ENCODE measurements around the gene OMA1.
"Not testable (repeated sequence)": the region's sequence is repeated elsewhere in the genome, so short reads cannot be mapped to it uniquely, and the experiment has no call there.

Gene OMA1

GRCh38 chr1:58546520-58547308 is at the start of gene OMA1:
Gene OMA1 (minus strand): TSS chr1:58546726. CDS start chr1:58539294, 7,432 bp downstream.
- peak; percentile 88 to 98 for DNase-seq

- DNase-seq = no peak
Observed at GRCh38 chr1:58594546-58594945, 48.0 kb upstream of the OMA1 start.

GRCh38 chr1:58592522-58593134 is 46.1 kb upstream of the OMA1 start:
- DNase-seq = no peak

GRCh38 chr1:58591806-58592205 is 45.3 kb upstream of the OMA1 start:
- no peak for DNase-seq

- no peak for DNase-seq
Observed at GRCh38 chr1:58590019-58590418, 43.5 kb upstream of the OMA1 start.

DNA sequence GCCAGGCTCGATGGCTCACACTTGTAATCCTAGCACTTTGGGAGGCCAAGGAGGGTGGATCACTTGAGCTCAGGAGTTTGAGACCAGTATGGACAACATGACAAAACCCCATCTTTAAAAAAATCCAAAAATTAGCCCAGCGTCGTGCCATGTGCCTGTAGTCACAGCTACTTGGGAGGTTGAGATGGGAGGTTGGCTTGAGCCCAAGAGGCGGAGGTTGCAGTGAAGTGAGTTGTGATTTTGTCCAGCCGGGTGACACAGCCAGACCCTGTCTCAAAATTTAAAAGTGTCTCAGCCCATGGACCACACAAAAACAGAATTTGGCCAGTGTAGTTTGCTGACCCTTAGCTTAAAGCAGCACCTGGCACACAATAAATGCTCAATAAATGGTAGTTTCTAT is 41.9 kb upstream of the OMA1 start:
- no peak for DNase-seq

GRCh38 chr1:58587667-58588066 is 41.1 kb upstream of the OMA1 start:
- no peak for DNase-seq

- DNase-seq = no peak
Observed at GRCh38 chr1:58586271-58586670, 39.7 kb upstream of the OMA1 start.

- no peak for DNase-seq
Observed at GRCh38 chr1:58585581-58586151, 39.1 kb upstream of the OMA1 start.

DNA sequence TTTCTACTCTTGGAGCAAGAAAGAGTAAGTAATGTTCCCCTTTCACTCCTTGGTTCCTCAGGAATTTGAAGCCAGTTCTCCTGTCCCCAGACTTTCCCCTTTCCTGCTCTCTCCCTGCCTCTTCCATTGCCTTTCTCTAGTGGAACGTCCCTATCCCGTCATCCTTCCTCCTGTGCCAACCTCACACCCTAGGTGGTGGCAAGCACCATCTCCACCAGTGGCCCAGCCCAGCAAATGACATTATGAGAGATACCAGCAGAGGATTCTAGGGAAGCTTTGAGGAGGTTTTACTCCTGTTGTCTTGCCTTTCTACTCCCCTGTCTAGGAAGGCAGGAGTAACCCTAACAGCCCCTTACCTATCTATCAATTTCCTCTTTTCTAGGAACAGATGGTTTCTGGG is 38.6 kb upstream of the OMA1 start:
- no peak for DNase-seq

DNA sequence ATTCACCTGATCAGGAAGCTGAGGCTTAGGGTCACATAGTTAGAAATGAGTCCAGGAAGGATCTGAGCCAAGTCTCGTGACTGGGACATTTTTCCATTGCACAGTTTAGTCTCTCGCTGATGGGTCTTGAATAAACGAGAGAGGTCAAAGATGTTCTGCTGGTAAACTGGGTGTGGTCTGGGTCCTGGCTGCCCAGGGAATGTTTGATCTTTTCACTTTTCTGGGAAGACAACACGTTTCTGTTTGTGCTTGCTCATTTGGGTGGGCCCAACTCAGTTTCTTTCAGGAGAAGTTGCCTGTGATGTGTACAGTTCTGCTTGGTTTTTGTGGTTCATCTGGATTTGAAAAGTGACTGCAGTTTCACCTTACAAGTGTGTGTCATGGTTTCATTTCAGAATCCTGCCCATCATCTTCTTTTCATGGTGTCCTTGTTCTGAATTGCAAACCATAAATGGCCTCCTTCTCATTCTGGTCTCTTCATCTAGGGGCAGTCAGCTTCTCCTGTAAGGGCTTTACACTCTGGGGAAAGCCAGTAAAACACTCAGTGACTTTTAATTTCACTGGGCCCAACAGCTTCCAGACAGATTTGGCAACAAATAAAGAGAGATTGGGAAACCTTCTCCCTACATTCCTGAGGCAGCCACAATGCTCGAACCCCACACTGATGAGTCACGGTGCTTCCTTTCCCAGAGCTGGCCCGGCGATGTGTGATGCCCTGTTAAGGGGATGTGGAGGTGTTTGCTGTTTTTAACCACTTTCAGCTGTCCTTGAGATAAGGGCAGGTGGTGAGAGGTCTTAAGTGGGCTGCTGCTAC is 37.8 kb upstream of the OMA1 start:
- DNase-seq = no peak

DNA sequence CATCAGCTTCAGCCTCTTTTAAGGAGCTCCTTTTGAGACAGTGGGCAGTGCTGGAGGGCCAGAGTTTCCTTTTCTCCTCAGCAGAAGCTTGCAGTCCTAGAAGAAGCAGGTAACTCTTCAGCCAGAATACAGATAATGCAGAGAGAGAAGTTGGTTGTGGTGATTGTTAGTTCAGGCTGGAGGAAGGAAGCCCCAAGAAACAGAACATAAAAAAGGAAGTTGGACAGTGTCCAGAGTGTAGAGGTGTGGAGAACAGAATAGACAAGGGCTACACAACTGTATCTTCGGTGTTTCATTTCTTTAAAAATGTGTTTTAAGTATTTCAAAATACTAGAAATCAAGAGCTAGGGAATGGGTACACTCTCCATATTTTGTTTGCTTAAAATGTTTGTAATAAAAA is 37.0 kb upstream of the OMA1 start:
- no peak for DNase-seq

- DNase-seq = not testable (repeated sequence)
Observed at GRCh38 chr1:58582143-58582542, 35.6 kb upstream of the OMA1 start.

GRCh38 chr1:58581641-58582040 is 35.1 kb upstream of the OMA1 start:
- no peak for DNase-seq

DNA sequence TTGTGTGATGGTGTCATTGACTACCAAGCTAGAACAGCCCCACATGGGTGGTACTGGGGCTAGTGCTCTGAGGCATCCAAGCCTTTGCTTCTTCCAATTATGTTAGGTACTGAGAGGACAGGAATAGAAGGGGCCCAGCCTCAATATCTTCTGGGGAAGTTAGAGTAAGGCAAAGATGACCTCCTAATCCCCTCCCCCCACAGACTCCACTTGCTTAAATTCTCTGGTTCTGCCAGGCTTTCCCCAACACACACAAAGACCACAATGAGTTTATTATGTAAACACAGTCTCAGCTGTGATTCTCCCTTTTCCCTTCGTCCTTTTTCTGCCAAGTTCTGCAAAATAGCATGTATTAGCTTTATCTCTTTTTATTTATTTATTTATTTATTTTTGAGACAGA is 33.7 kb upstream of the OMA1 start:
- no peak for DNase-seq

DNA sequence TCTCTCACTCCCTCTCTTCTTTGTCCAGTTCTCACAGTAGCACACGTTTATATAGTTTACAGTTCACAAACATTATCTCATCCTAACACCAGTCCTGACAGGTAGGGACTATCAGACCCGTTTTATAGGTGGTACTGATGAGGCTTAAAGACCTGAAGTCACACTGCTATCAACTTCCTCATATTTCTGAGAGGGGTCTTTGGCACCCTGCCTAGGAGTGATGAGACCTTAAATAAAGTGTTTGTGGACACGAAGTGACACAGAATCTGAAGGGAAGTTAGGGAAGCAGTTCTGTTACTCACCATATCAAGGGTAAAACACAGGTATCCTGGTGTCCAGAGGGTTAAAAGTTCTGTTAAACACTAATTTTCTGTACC is 31.1 kb upstream of the OMA1 start:
- no peak for DNase-seq

- DNase-seq = peak in 1 of 2 experiments; percentile 47
Observed at GRCh38 chr1:58576727-58577653, 30.5 kb upstream of the OMA1 start, which contains the start of gene TACSTD2. Gene TACSTD2 (minus strand): TSS chr1:58577252. CDS start chr1:58577156, 96 bp downstream.

DNA sequence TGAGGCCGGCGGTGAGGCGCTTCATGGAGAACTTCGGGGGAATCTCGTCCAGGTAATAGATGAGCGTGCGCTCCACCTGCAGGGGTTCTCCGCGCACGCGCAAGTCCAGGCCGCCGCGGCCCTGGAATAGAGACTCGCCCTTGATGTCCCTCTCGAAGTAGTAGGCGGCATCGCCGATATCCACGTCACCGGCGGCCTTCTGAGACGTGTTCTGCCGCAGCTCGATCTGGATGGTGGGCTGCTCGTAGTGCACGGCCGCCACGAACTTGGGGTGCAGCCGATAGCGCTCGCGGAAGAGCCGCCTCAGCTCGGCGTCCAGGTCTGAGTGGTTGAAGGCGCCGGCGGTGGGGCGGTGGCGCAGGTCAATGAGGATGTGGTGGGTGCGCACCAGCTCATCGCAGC is 29.8 kb upstream of the OMA1 start:
- peak in 1 of 2 experiments; percentile 56 for DNase-seq

- no peak for DNase-seq
Observed at GRCh38 chr1:58575551-58576324, 29.2 kb upstream of the OMA1 start.

DNA sequence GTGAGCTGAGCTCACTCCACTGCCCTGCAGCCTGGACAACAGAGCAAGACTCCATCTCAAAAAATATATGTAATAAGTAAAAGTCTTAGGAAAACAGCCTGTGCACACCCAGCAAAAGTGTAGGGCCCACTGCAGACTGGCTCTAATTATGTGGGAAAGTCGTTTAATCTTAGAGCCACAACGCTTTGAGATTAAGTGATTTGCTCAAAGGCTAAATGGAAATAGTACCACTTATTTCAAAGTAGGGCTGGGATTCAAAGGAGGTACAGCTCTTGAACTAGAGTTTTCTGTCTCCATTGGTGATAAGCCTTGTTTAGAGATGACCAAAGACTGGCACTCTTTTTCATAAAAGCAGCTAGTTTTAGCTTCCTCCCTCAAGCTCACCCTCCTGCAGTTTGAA is 28.3 kb upstream of the OMA1 start:
- no peak for DNase-seq
